A549 (cell line): Measurements from ENCODE around the gene CC2D1A.

ENCODE experiments used
- CEBPB ChIP-seq, 2 experiments: fragments of >200 bp in 1 of 2; sonication (Bioruptor Twin) in 1 of 2; formaldehyde crosslinking in 1 of 2; IDR thresholded peaks; 2 replicates each; pipeline ENCODE4 v1.6.1; 2012 to 2016
- CTCF ChIP-seq: fragments of >200 bp; sonication (Bioruptor Twin); formaldehyde crosslinking; IDR thresholded peaks from 3 replicates; pipeline ENCODE4 v1.5.1; 2016
- EP300 ChIP-seq, 2 experiments: fragments of >200 bp; sonication (Bioruptor Twin); formaldehyde crosslinking; IDR thresholded peaks; 2 replicates in 1 of 2; 3 replicates in 1 of 2; pipeline ENCODE4 v1.6.1; 2016 to 2017
- HOXA7 ChIP-seq: fragments of 250-450 bp; sonication (Bioruptor Pico); IDR thresholded peaks from 2 replicates; pipeline ENCODE4 v1.5.0; 2020; ENCODE audit warnings: mild to moderate bottlenecking, moderate library complexity
- REST ChIP-seq: fragments of 200-600 bp; sonication (generic); IDR thresholded peaks from 2 replicates; pipeline ENCODE4 v1.6.1; 2016; ENCODE audit warnings: antibody characterized with exemption, mild to moderate bottlenecking, moderate library complexity
- RFX5 ChIP-seq: fragments of 450-650 bp; IDR thresholded peaks from 2 replicates; pipeline ENCODE4 v1.7.1; 2014; ENCODE audit warnings: antibody characterized with exemption, mild to moderate bottlenecking, moderate library complexity
- RNF2 ChIP-seq: fragments of 200-600 bp; sonication (generic); IDR thresholded peaks from 2 replicates; pipeline ENCODE4 v1.6.1; 2016; ENCODE audit warnings: low read depth, mild to moderate bottlenecking, antibody characterized with exemption, moderate library complexity, borderline replicate concordance
- SMC3 ChIP-seq: fragments of >200 bp; sonication (Bioruptor Twin); formaldehyde crosslinking; IDR thresholded peaks from 3 replicates; pipeline ENCODE4 v1.6.1; 2018; ENCODE audit warnings: inconsistent platforms

GRCh38 chr19:13913352-13913751 lies 7.4 kb downstream of the CC2D1A start:
- TF ChIP-seq EP300 (IDR thresholded peaks at IDR 0.05) = no peak
- TF ChIP-seq RFX5 = no peak
- no peak for TF ChIP-seq CTCF
- TF ChIP-seq RNF2 = no peak
- no peak for TF ChIP-seq SMC3
- no peak for TF ChIP-seq HOXA7 (CRISPR knock-in tag)
- TF ChIP-seq CEBPB (IDR thresholded peaks at IDR 0.05) = no peak
- no peak for TF ChIP-seq REST
